HepG2 (cell line): ENCODE data around the gene IL18R1.

Experiments used
- EZH2 ChIP-seq: conservative IDR thresholded peaks from 2 replicates; pipeline ENCODE4 v1.6.1; 2012; ENCODE audit warnings: mild to moderate bottlenecking, low read depth, low read length, moderate library complexity
- MED1 ChIP-seq: sonication (generic); formaldehyde crosslinking; IDR thresholded peaks from 2 replicates; pipeline ENCODE4 v1.4.0; 2020; ENCODE audit warnings: missing genetic modification reagents
- MYC ChIP-seq: sonication (generic); formaldehyde crosslinking; IDR thresholded peaks from 2 replicates; pipeline ENCODE4 v1.9.0; 2021; ENCODE audit warnings: missing genetic modification reagents, borderline replicate concordance
- POLR2AphosphoS5 ChIP-seq: IDR thresholded peaks from 2 replicates; pipeline ENCODE4 v1.6.1; 2012; ENCODE audit warnings: low read depth, low read length
- SRF ChIP-seq: IDR thresholded peaks from 2 replicates; pipeline ENCODE4 v1.6.1; 2011; ENCODE audit warnings: mild to moderate bottlenecking, low read depth, low read length, moderate library complexity
- TGIF2 ChIP-seq: IDR thresholded peaks from 2 replicates; pipeline ENCODE4 v1.6.1; 2016; ENCODE audit warnings: control low read depth, missing compliant biosample characterization
- ZNF616 ChIP-seq: sonication (generic); formaldehyde crosslinking; IDR thresholded peaks from 2 replicates; pipeline ENCODE4 v1.5.0; 2020; ENCODE audit warnings: low read depth, mild to moderate bottlenecking, missing genetic modification reagents
- TF ChIP-seq, protein P1 (sequence below): sonication (generic); formaldehyde crosslinking; IDR thresholded peaks from 2 replicates; pipeline ENCODE4 v1.5.0; 2020; ENCODE audit warnings: mild to moderate bottlenecking, missing genetic modification reagents, moderate library complexity
- TF ChIP-seq, protein P2 (sequence below): sonication (generic); formaldehyde crosslinking; IDR thresholded peaks from 2 replicates; pipeline ENCODE4 v1.4.0; 2020; ENCODE audit warnings: mild to moderate bottlenecking, missing genetic modification reagents
- TF ChIP-seq, protein P3 (sequence below): sonication (generic); formaldehyde crosslinking; IDR thresholded peaks from 2 replicates; pipeline ENCODE4 v1.8.1; 2022; ENCODE audit warnings: mild to moderate bottlenecking, missing genetic modification reagents

DNA sequence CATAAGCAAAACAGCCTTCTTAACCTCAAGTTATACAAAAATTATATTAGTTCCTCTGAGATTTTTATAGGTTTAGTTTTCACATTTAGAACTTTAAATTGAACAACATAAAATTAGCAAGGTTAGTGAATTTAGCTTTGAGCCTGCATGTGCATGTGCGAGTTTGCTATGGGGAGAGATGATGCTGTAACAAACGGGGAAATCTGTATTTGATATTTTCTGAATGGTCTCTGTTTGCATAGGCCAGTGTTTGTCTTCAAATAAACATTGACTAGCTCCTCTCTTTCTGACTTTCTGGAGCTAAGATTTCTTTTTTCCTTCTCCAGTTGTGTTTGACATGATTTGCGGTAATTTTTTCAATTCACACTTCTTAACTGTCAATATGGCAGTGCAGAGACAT lies 36.5 kb downstream of the IL18R1 start:
- no peak for TF ChIP-seq ZNF616
- TF ChIP-seq MED1 = no peak
- no peak for TF ChIP-seq POLR2AphosphoS5
- TF ChIP-seq, protein P1, sequence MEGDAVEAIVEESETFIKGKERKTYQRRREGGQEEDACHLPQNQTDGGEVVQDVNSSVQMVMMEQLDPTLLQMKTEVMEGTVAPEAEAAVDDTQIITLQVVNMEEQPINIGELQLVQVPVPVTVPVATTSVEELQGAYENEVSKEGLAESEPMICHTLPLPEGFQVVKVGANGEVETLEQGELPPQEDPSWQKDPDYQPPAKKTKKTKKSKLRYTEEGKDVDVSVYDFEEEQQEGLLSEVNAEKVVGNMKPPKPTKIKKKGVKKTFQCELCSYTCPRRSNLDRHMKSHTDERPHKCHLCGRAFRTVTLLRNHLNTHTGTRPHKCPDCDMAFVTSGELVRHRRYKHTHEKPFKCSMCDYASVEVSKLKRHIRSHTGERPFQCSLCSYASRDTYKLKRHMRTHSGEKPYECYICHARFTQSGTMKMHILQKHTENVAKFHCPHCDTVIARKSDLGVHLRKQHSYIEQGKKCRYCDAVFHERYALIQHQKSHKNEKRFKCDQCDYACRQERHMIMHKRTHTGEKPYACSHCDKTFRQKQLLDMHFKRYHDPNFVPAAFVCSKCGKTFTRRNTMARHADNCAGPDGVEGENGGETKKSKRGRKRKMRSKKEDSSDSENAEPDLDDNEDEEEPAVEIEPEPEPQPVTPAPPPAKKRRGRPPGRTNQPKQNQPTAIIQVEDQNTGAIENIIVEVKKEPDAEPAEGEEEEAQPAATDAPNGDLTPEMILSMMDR = no peak
- TF ChIP-seq SRF = no peak
- TF ChIP-seq MYC (CRISPR knock-in tag) = no peak
- no peak for TF ChIP-seq EZH2
- TF ChIP-seq, protein P2, sequence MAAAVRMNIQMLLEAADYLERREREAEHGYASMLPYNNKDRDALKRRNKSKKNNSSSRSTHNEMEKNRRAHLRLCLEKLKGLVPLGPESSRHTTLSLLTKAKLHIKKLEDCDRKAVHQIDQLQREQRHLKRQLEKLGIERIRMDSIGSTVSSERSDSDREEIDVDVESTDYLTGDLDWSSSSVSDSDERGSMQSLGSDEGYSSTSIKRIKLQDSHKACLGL (CRISPR knock-in tag) = no peak
- TF ChIP-seq, protein P3, sequence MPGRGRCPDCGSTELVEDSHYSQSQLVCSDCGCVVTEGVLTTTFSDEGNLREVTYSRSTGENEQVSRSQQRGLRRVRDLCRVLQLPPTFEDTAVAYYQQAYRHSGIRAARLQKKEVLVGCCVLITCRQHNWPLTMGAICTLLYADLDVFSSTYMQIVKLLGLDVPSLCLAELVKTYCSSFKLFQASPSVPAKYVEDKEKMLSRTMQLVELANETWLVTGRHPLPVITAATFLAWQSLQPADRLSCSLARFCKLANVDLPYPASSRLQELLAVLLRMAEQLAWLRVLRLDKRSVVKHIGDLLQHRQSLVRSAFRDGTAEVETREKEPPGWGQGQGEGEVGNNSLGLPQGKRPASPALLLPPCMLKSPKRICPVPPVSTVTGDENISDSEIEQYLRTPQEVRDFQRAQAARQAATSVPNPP (CRISPR knock-in tag) = no peak
- TF ChIP-seq TGIF2 = no peak
